ENCODE measurements around the gene PPARA. TPM values are rescaled to one million over a fixed set of nuclear protein-coding genes. Genes with fewer than 3 reads are reported as not detected.

PPARA gene
- total RNA-seq, 2 donors from 2014 or later, result 15.4 to 18.6 TPM

DNA sequence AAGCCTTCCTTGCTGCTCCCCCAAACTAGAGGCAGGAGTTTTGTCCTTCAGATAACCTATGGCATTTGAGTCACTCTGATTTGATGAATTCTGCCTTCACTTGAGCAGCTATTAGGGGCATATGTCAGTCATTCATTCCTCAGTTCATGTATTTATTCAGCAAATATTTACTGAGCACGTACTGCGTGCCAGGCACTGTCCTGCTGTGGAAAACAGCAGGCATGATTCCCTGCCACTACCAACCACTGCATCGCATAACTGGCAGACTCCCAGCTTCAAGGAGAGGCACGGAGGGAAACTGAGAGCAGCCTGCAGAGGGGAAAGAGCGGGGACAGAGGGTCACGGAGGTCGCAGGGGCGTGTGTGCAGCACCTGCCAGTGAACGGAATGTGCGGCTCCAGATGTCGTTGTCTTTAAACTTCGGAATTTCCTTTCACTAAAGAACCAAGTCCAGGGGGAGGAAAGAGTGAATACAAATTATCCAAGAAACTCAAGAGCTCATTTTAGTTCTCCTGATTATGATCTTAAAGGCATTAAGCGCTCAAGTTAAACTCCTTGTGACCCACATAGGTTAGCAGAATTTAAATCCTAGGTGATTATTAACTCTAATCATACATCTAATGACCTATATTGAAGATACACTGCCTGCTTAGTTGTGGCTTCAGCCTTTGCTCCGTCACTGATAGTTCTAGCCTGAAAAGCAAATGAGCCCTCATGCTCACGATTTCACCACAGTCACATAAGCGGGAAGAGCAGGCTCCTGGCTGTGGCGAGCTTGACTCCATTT, 12.6 kb downstream of the PPARA start:
- H3K4me3 ChIP-seq (ENCODE audit: low read length), result no peak overlapping the region
- WGBS, 2 experiments (ENCODE audit: insufficient coverage in 1 of 2, insufficient read length in 1 of 2), result 93 to 95% methylated on average over 13 to 17 of the region's 17 CpGs

DNA sequence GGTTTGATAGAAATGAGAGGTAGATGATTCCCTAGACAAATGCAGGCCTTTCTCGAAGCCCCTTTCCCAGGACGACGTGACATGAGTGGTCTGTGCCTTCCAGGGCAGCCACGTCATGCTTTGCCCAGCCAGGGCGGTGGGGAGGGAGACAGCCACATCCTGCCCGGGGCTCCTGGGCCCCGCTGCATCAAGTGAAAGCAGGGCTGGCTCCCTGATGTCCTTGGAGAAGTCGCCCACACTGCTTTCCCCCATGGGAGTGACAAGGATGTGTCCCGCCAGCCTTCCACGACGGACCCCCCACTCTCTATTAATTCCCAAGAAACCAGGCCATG, 13.2 kb downstream of the PPARA start:
- Mint-ChIP-seq H3K4me3 (no peak overlapping the region), H3K9me3 (no peaks in the 10 kb centered on the region), H3K4me1 (peaks cover 4% of the 10 kb centered on the region), H3K27me3 (ENCODE audit: insufficient read depth) (no peaks in the 10 kb centered on the region), H3K36me3 (ENCODE audit: low read depth) (peaks cover 15% of the 10 kb centered on the region), H3K27ac (no peak overlapping the region)
- Histone ChIP-seq H3K4me1 (ENCODE audit: control insufficient read depth, insufficient read depth, low read length) (no peaks in the 10 kb centered on the region), H3K9ac (ENCODE audit: extremely low read depth, low read length, poor library complexity, severe bottlenecking) (no peak overlapping the region), H3K4me3 (ENCODE audit: low read length) (no peak overlapping the region), H3K27me3 (ENCODE audit: control insufficient read depth, insufficient read depth, low read length, poor library complexity, severe bottlenecking) (no peaks in the 10 kb centered on the region), H3K9me3 (ENCODE audit: control insufficient read depth, low read length) (no peaks in the 10 kb centered on the region), H3K27ac (ENCODE audit: low read depth, low read length) (no peak overlapping the region), H3K36me3 (ENCODE audit: control insufficient read depth, insufficient read depth, low read length) (no peaks in the 10 kb centered on the region)
- no peak for TF ChIP-seq CTCF (conservative IDR thresholded peaks at IDR 0.05)
- no peak for DNase-seq
- 80 to 91% methylated on average over 2 to 10 of the region's 11 CpGs for WGBS, 2 experiments (ENCODE audit: insufficient coverage in 1 of 2, insufficient read length in 1 of 2)

More for the DNA sequence above, 12.6 kb downstream of the PPARA start:
- TF ChIP-seq CTCF (conservative IDR thresholded peaks at IDR 0.05), result no peak
- no peaks in the 10 kb centered on the region for H3K9me3 Mint-ChIP-seq
- H3K4me1 ChIP-seq (ENCODE audit: control insufficient read depth, insufficient read depth, low read length), result no peaks in the 10 kb centered on the region
- H3K4me3 Mint-ChIP-seq, result no peak overlapping the region
- H3K27me3 ChIP-seq (ENCODE audit: control insufficient read depth, insufficient read depth, low read length, poor library complexity, severe bottlenecking), result no peaks in the 10 kb centered on the region
- no peak overlapping the region for H3K27ac Mint-ChIP-seq
- H3K27ac ChIP-seq (ENCODE audit: low read depth, low read length), result no peak overlapping the region
- H3K4me1 Mint-ChIP-seq, result peaks cover 4% of the 10 kb centered on the region
- no peak for DNase-seq
- H3K36me3 ChIP-seq (ENCODE audit: control insufficient read depth, insufficient read depth, low read length), result no peaks in the 10 kb centered on the region
- H3K9ac ChIP-seq (ENCODE audit: extremely low read depth, low read length, poor library complexity, severe bottlenecking), result no peak overlapping the region
- H3K36me3 Mint-ChIP-seq (ENCODE audit: low read depth), result peaks cover 15% of the 10 kb centered on the region
- H3K9me3 ChIP-seq (ENCODE audit: control insufficient read depth, low read length), result no peaks in the 10 kb centered on the region
- H3K27me3 Mint-ChIP-seq (ENCODE audit: insufficient read depth), result no peaks in the 10 kb centered on the region

DNA sequence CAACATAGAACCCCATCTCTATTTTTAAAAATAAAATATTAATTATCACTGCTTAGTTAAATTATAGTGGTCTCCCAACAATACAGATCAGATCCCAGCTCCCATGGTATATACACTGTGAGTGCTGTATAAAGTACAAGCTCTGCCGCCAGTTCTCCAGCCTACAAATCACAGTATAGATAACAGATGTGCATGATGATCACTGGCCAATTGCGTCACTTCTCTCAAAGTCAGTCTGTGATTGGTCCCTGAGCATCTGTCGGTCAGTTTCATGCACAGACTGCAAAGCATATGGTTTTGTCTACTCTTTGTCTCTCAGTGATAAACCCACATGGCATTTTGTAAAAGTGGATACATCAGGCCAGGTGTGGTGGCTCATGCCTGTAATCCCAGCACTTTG, 15.7 kb downstream of the PPARA start:
- Histone ChIP-seq H3K27me3 (ENCODE audit: control insufficient read depth, insufficient read depth, low read length, poor library complexity, severe bottlenecking) (no peaks in the 10 kb centered on the region), H3K9me3 (ENCODE audit: control insufficient read depth, low read length) (no peaks in the 10 kb centered on the region), H3K27ac (ENCODE audit: low read depth, low read length) (no peak overlapping the region), H3K36me3 (ENCODE audit: control insufficient read depth, insufficient read depth, low read length) (no peaks in the 10 kb centered on the region), H3K4me1 (ENCODE audit: control insufficient read depth, insufficient read depth, low read length) (no peaks in the 10 kb centered on the region), H3K4me3 (ENCODE audit: low read length) (no peak overlapping the region), H3K9ac (ENCODE audit: extremely low read depth, low read length, poor library complexity, severe bottlenecking) (no peak overlapping the region)
- Mint-ChIP-seq H3K27ac (no peak overlapping the region), H3K9me3 (no peaks in the 10 kb centered on the region), H3K27me3 (ENCODE audit: insufficient read depth) (no peaks in the 10 kb centered on the region), H3K4me1 (peaks cover 4% of the 10 kb centered on the region), H3K4me3 (no peak overlapping the region), H3K36me3 (ENCODE audit: low read depth) (peaks cover 2% of the 10 kb centered on the region)
- TF ChIP-seq CTCF (conservative IDR thresholded peaks at IDR 0.05), result no peak
- WGBS, 2 experiments (ENCODE audit: insufficient coverage in 1 of 2, insufficient read length in 1 of 2), result 93 to 97% methylated on average over 3 of the region's 3 CpGs
- DNase-seq, result no peak
